GM23338 (cell line): ENCODE measurements around the gene MBD5. TPM values are rescaled to one million over a fixed set of nuclear protein-coding genes. Genes with fewer than 3 reads are reported as not detected.

Experiments used
- ATAC-seq: fragments of 200-7000 bp; cut with Tn5 transposase; 3 replicates; pipeline ENCODE4 v1.9.1; 2020
- DNase-seq: peaks from one replicate; pipeline ENCODE4 v3.0.0-alpha.2; 2015; ENCODE audit warnings: low spot score
- H2AFZ ChIP-seq: fragments of 200-600 bp; sonication (generic); 2 replicates; pipeline ENCODE4 v1.8.0; 2016; ENCODE audit warnings: antibody characterized with exemption, mild to moderate bottlenecking, moderate library complexity
- H3F3A ChIP-seq: fragments of 200-600 bp; sonication (generic); replicated peaks from 2 replicates; pipeline ENCODE4 v1.8.0; 2017; ENCODE audit warnings: antibody characterized with exemption, mixed run types, low read depth
- H3K27ac ChIP-seq: fragments of 200-600 bp; sonication (generic); 2 replicates; pipeline ENCODE4 v1.6.1; 2016; ENCODE audit warnings: low read depth
- H3K27me3 ChIP-seq: fragments of 200-600 bp; sonication (generic); 2 replicates; pipeline ENCODE4 v1.8.0; 2016; ENCODE audit warnings: mild to moderate bottlenecking, mixed run types, moderate library complexity; ENCODE audit not compliant: insufficient read depth
- H3K36me3 ChIP-seq: fragments of 200-600 bp; sonication (generic); 2 replicates; pipeline ENCODE4 v1.8.0; 2016; ENCODE audit warnings: mild to moderate bottlenecking; ENCODE audit not compliant: insufficient read depth
- H3K4me1 ChIP-seq: fragments of 200-600 bp; sonication (generic); 2 replicates; pipeline ENCODE4 v1.8.0; 2016; ENCODE audit warnings: mild to moderate bottlenecking, moderate library complexity; ENCODE audit not compliant: insufficient read depth
- H3K4me2 ChIP-seq: fragments of 200-600 bp; sonication (generic); 2 replicates; pipeline ENCODE4 v1.7.1; 2017; ENCODE audit warnings: mixed run types
- H3K4me3 ChIP-seq: fragments of 200-600 bp; sonication (generic); 2 replicates; pipeline ENCODE4 v1.6.1; 2016; ENCODE audit warnings: mixed run types
- H3K79me2 ChIP-seq: fragments of 200-600 bp; sonication (generic); replicated peaks from 2 replicates; pipeline ENCODE4 v1.8.0; 2017; ENCODE audit warnings: mild to moderate bottlenecking; ENCODE audit not compliant: insufficient read depth
- H3K9me2 ChIP-seq: fragments of 200-600 bp; sonication (generic); 2 replicates; pipeline ENCODE4 v1.8.0; 2017; ENCODE audit not compliant: insufficient read depth
- H4K20me1 ChIP-seq: fragments of 200-600 bp; sonication (generic); replicated peaks from 2 replicates; pipeline ENCODE4 v1.8.0; 2017; ENCODE audit warnings: mild to moderate bottlenecking; ENCODE audit not compliant: insufficient read depth
- H3K27ac Mint-ChIP-seq: 2 replicates; pipeline ENCODE4 v1.8.0; 2020; ENCODE audit warnings: inconsistent platforms, mild to moderate bottlenecking, moderate library complexity, mixed read lengths
- H3K27me3 Mint-ChIP-seq: 3 replicates; pipeline ENCODE4 v1.8.0; 2022; ENCODE audit warnings: low read depth, mild to moderate bottlenecking, moderate library complexity, mixed read lengths, inconsistent platforms; ENCODE audit not compliant: insufficient read depth, poor library complexity
- H3K36me3 Mint-ChIP-seq: 3 replicates; pipeline ENCODE4 v1.8.0; 2021; ENCODE audit warnings: low read depth, mild to moderate bottlenecking, inconsistent platforms, moderate library complexity, mixed read lengths
- H3K4me1 Mint-ChIP-seq: 3 replicates; pipeline ENCODE4 v1.8.0; 2020; ENCODE audit warnings: mild to moderate bottlenecking, inconsistent platforms, mixed read lengths
- H3K4me3 Mint-ChIP-seq: 3 replicates; pipeline ENCODE4 v1.8.0; 2021; ENCODE audit warnings: moderate library complexity, mild to moderate bottlenecking, inconsistent platforms, mixed read lengths
- H3K9me3 Mint-ChIP-seq: 3 replicates; pipeline ENCODE4 v1.8.0; 2020; ENCODE audit warnings: moderate library complexity, mild to moderate bottlenecking, inconsistent platforms, mixed read lengths
- CREB1 ChIP-seq: fragments of 250-450 bp; sonication (Bioruptor Pico); IDR thresholded peaks from 2 replicates; pipeline ENCODE4 v1.5.0; 2020; ENCODE audit warnings: low read depth, mild to moderate bottlenecking, moderate library complexity
- CTCF ChIP-seq, 2 experiments: fragments of 200-600 bp in 1 of 2; sonication (generic) in 1 of 2; conservative IDR thresholded peaks; 2 replicates each; pipeline versions ENCODE4 v1.5.1 to v1.6.1; 2016 to 2017; ENCODE audit warnings: antibody characterized with exemption in 2 of 2, low read depth in 2 of 2, mild to moderate bottlenecking in 2 of 2, moderate library complexity in 1 of 2
- ETS1 ChIP-seq: IDR thresholded peaks from 2 replicates; pipeline ENCODE4 v1.6.1; 2016; ENCODE audit warnings: antibody characterized with exemption
- EZH2 ChIP-seq: fragments of 200-600 bp; sonication (generic); IDR thresholded peaks from one replicate; pipeline ENCODE4 v1.8.0; 2017; ENCODE audit warnings: antibody characterized with exemption, mild to moderate bottlenecking, low read depth; ENCODE audit not compliant: unreplicated experiment
- EZH2phosphoT487 ChIP-seq: fragments of 200-600 bp; sonication (generic); IDR thresholded peaks from one replicate; pipeline ENCODE4 v1.8.1; 2018; ENCODE audit warnings: antibody characterized with exemption; ENCODE audit not compliant: unreplicated experiment
- JUNB ChIP-seq: IDR thresholded peaks from one replicate; pipeline ENCODE4 v1.6.1; 2016; ENCODE audit warnings: antibody characterized with exemption; ENCODE audit not compliant: unreplicated experiment
- NANOG ChIP-seq: IDR thresholded peaks from 2 replicates; pipeline ENCODE4 v1.6.1; 2016; ENCODE audit warnings: antibody characterized with exemption, borderline replicate concordance
- REST ChIP-seq: IDR thresholded peaks from one replicate; pipeline ENCODE4 v1.6.1; 2018; ENCODE audit warnings: antibody characterized with exemption; ENCODE audit not compliant: unreplicated experiment
- STAT1 ChIP-seq: IDR thresholded peaks from one replicate; pipeline ENCODE4 v1.6.1; 2016; ENCODE audit warnings: antibody characterized with exemption; ENCODE audit not compliant: unreplicated experiment
- ZNF114 ChIP-seq: fragments of 250-450 bp; sonication (Bioruptor Pico); IDR thresholded peaks from 2 replicates; pipeline ENCODE4 v1.5.0; 2020; ENCODE audit warnings: mild to moderate bottlenecking, moderate library complexity
- ZNF331 ChIP-seq: fragments of 250-450 bp; sonication (Bioruptor Pico); IDR thresholded peaks from 2 replicates; pipeline ENCODE4 v1.5.0; 2020; ENCODE audit warnings: low read depth, mild to moderate bottlenecking, moderate library complexity
- ZNF462 ChIP-seq: fragments of 250-450 bp; sonication (Bioruptor Pico); IDR thresholded peaks from 2 replicates; pipeline ENCODE4 v1.5.0; 2020; ENCODE audit warnings: mild to moderate bottlenecking, moderate library complexity
- polyA plus RNA-seq: library from polyadenylated mRNA; unstranded; fragments of >200 nt; fragmentation: Nextera tagmentation; extraction: Ambion mirVana; gene quantifications from 2 replicates; pipeline ENCODE4 v1.2.1, GENCODE V29; 2016
- total RNA-seq: library from RNA; depleted of rRNA; stranded (reverse); fragments of >200 nt; shearing (Covaris generic); gene quantifications from 2 replicates; pipeline ENCODE4 v1.2.3, GENCODE V29; 2014

The MBD5 gene
- total and polyA plus RNA-seq, 2 experiments from 2014 or later = 16.2 to 23.1 TPM

GRCh38 chr2:148255929-148256328, 235.0 kb downstream of the MBD5 start (continued):
- TF ChIP-seq JUNB = no peak
- TF ChIP-seq CTCF (conservative IDR thresholded peaks at IDR 0.05; ENCODE audit: low read depth in 2 of 2) = no peak
- TF ChIP-seq EZH2phosphoT487 = no peak
- TF ChIP-seq STAT1 = no peak
- no peak for TF ChIP-seq CREB1 (CRISPR knock-in tag)
- TF ChIP-seq NANOG = no peak
- TF ChIP-seq REST = no peak
- TF ChIP-seq EZH2 = no peak
- TF ChIP-seq ZNF331 = no peak
- TF ChIP-seq ETS1 = no peak
- no peak for TF ChIP-seq ZNF114

- H3K9me2 ChIP-seq = peaks cover 15% of the 10 kb centered on the region; the same call in 1 of the 2 replicates
- no peak overlapping the region for H3K27ac Mint-ChIP-seq
- no peak overlapping the region for H3K4me2 ChIP-seq
- no peak overlapping the region for H3K4me3 Mint-ChIP-seq
- H4K20me1 ChIP-seq = no peaks in the 10 kb centered on the region
- no peak overlapping the region for H2AFZ ChIP-seq
- H3K27me3 ChIP-seq = no peaks in the 10 kb centered on the region
- no peaks in the 10 kb centered on the region for H3K79me2 ChIP-seq
- H3K27me3 Mint-ChIP-seq = peaks cover 6% of the 10 kb centered on the region
- no peaks in the 10 kb centered on the region for H3K4me1 Mint-ChIP-seq
- H3K4me1 ChIP-seq = no peaks in the 10 kb centered on the region
- H3K36me3 Mint-ChIP-seq = peaks cover 70% of the 10 kb centered on the region
- ATAC-seq = no peak
- H3K36me3 ChIP-seq = peaks cover 6% of the 10 kb centered on the region; the same call in 1 of the 2 replicates
- H3K9me3 Mint-ChIP-seq = peaks cover 57% of the 10 kb centered on the region
- no peaks in the 10 kb centered on the region for H3F3A ChIP-seq
- DNase-seq = no peak
- H3K4me3 ChIP-seq = no peak overlapping the region
- no peak overlapping the region for H3K27ac ChIP-seq
- TF ChIP-seq ZNF462 (CRISPR knock-in tag) = no peak
Measured at GRCh38 chr2:148257276-148257675, 236.4 kb downstream of the MBD5 start.
